ENCODE data around the gene ARHGAP29. TPM values are rescaled to one million over a fixed set of nuclear protein-coding genes. Genes with fewer than 3 reads are reported as not detected.

ARHGAP29 gene
- total RNA-seq, 1 donor from 2014 or later: 187 TPM

GRCh38 chr1:94194079-94194865 is 43.1 kb downstream of the ARHGAP29 start:
- no peaks in the 10 kb centered on the region for H3K9me3 Mint-ChIP-seq (ENCODE audit: unreplicated experiment)
- H3K4me3 Mint-ChIP-seq (ENCODE audit: unreplicated experiment): no peak overlapping the region
- TF ChIP-seq CTCF (IDR thresholded peaks at IDR 0.05): no peak
- H3K4me1 Mint-ChIP-seq (ENCODE audit: unreplicated experiment): peaks cover 63% of the 10 kb centered on the region
- peaks cover 69% of the 10 kb centered on the region for H3K36me3 Mint-ChIP-seq (ENCODE audit: unreplicated experiment)
- no peak for DNase-seq (ENCODE audit: extremely low spot score, unreplicated experiment)
- H3K27ac Mint-ChIP-seq (ENCODE audit: unreplicated experiment): peak overlapping the region; percentile 50
- no peaks in the 10 kb centered on the region for H3K27me3 Mint-ChIP-seq (ENCODE audit: unreplicated experiment)

GRCh38 chr1:94193128-94193527 is 44.3 kb downstream of the ARHGAP29 start:
- Mint-ChIP-seq H3K27me3 (ENCODE audit: unreplicated experiment) (no peaks in the 10 kb centered on the region), H3K9me3 (ENCODE audit: unreplicated experiment) (no peaks in the 10 kb centered on the region), H3K27ac (ENCODE audit: unreplicated experiment) (peak overlapping the region; percentile 38), H3K4me1 (ENCODE audit: unreplicated experiment) (peaks cover 60% of the 10 kb centered on the region), H3K36me3 (ENCODE audit: unreplicated experiment) (peaks cover 71% of the 10 kb centered on the region), H3K4me3 (ENCODE audit: unreplicated experiment) (no peak overlapping the region)
- TF ChIP-seq CTCF (IDR thresholded peaks at IDR 0.05): no peak
- DNase-seq (ENCODE audit: extremely low spot score, unreplicated experiment): no peak

GRCh38 chr1:94191216-94191615 is 46.2 kb downstream of the ARHGAP29 start:
- peaks cover 70% of the 10 kb centered on the region for H3K36me3 Mint-ChIP-seq (ENCODE audit: unreplicated experiment)
- no peak overlapping the region for H3K27ac Mint-ChIP-seq (ENCODE audit: unreplicated experiment)
- H3K9me3 Mint-ChIP-seq (ENCODE audit: unreplicated experiment): no peaks in the 10 kb centered on the region
- no peak for TF ChIP-seq CTCF (IDR thresholded peaks at IDR 0.05)
- no peak overlapping the region for H3K4me3 Mint-ChIP-seq (ENCODE audit: unreplicated experiment)
- H3K27me3 Mint-ChIP-seq (ENCODE audit: unreplicated experiment): no peaks in the 10 kb centered on the region
- peaks cover 45% of the 10 kb centered on the region for H3K4me1 Mint-ChIP-seq (ENCODE audit: unreplicated experiment)
- DNase-seq (ENCODE audit: extremely low spot score, unreplicated experiment): no peak

GRCh38 chr1:94186946-94187345 is 50.4 kb downstream of the ARHGAP29 start:
- Mint-ChIP-seq H3K36me3 (ENCODE audit: unreplicated experiment) (peaks cover 75% of the 10 kb centered on the region), H3K4me1 (ENCODE audit: unreplicated experiment) (peaks cover 20% of the 10 kb centered on the region), H3K9me3 (ENCODE audit: unreplicated experiment) (no peaks in the 10 kb centered on the region), H3K27me3 (ENCODE audit: unreplicated experiment) (no peaks in the 10 kb centered on the region), H3K27ac (ENCODE audit: unreplicated experiment) (peak overlapping the region; percentile 10), H3K4me3 (ENCODE audit: unreplicated experiment) (no peak overlapping the region)
- no peak for DNase-seq (ENCODE audit: extremely low spot score, unreplicated experiment)
- no peak for TF ChIP-seq CTCF (IDR thresholded peaks at IDR 0.05)

- Mint-ChIP-seq H3K4me3 (ENCODE audit: unreplicated experiment) (no peak overlapping the region), H3K36me3 (ENCODE audit: unreplicated experiment) (peaks cover 80% of the 10 kb centered on the region), H3K27me3 (ENCODE audit: unreplicated experiment) (no peaks in the 10 kb centered on the region), H3K9me3 (ENCODE audit: unreplicated experiment) (no peaks in the 10 kb centered on the region), H3K4me1 (ENCODE audit: unreplicated experiment) (peaks cover 8% of the 10 kb centered on the region), H3K27ac (ENCODE audit: unreplicated experiment) (peak overlapping the region; percentile 1)
- TF ChIP-seq CTCF (IDR thresholded peaks at IDR 0.05): no peak
- no peak for DNase-seq (ENCODE audit: extremely low spot score, unreplicated experiment)
Observed at GRCh38 chr1:94183197-94183815, 54.1 kb downstream of the ARHGAP29 start.
